OCI-LY1 (cell line): ENCODE measurements around the gene C2CD2L.

Source experiments
- H2AFZ ChIP-seq: fragments of 200-600 bp; sonication (generic), shearing (Covaris generic); 2 replicates; pipeline ENCODE4 v1.6.0; 2014; ENCODE audit warnings: antibody characterized with exemption, mild to moderate bottlenecking, low read length
- H3F3A ChIP-seq: fragments of 200-600 bp; sonication (generic), shearing (Covaris generic); 2 replicates; pipeline ENCODE4 v1.6.0; 2014; ENCODE audit warnings: mild to moderate bottlenecking, antibody characterized with exemption, low read length, moderate library complexity; ENCODE audit not compliant: insufficient read depth
- H3K27ac ChIP-seq: fragments of 200-600 bp; sonication (generic); 2 replicates; pipeline ENCODE4 v1.5.1; 2014; ENCODE audit warnings: low read length, mixed run types, mild to moderate bottlenecking, low read depth; ENCODE audit not compliant: poor library complexity, severe bottlenecking
- H3K27me3 ChIP-seq: fragments of 200-600 bp; sonication (generic); 2 replicates; pipeline ENCODE4 v1.6.0; 2014; ENCODE audit warnings: antibody characterized with exemption, mild to moderate bottlenecking, low read length, moderate library complexity; ENCODE audit not compliant: insufficient read depth
- H3K36me3 ChIP-seq: fragments of 200-600 bp; sonication (generic); 2 replicates; pipeline ENCODE4 v1.6.1; 2014; ENCODE audit warnings: mild to moderate bottlenecking, antibody characterized with exemption, low read length, moderate library complexity, mixed read lengths; ENCODE audit not compliant: insufficient read depth
- H3K4me1 ChIP-seq: fragments of 200-600 bp; sonication (generic); 2 replicates; pipeline ENCODE4 v1.5.1; 2014; ENCODE audit warnings: mild to moderate bottlenecking, low read length, moderate library complexity; ENCODE audit not compliant: insufficient read depth, severe bottlenecking
- H3K4me2 ChIP-seq: fragments of 200-600 bp; sonication (generic), shearing (Covaris generic); 2 replicates; pipeline ENCODE4 v1.6.1; 2014; ENCODE audit warnings: low read length
- H3K4me3 ChIP-seq: fragments of 200-600 bp; sonication (generic); 2 replicates; pipeline ENCODE4 v1.5.1; 2014; ENCODE audit warnings: low read length, low read depth, mild to moderate bottlenecking, mixed read lengths; ENCODE audit not compliant: poor library complexity, severe bottlenecking
- H3K79me2 ChIP-seq: fragments of 200-600 bp; shearing (Covaris generic); 2 replicates; pipeline ENCODE4 v1.6.1; 2016; ENCODE audit warnings: mixed run types, low read length, mixed read lengths; ENCODE audit not compliant: insufficient read depth
- H3K9ac ChIP-seq: fragments of 200-600 bp; sonication (generic), shearing (Covaris generic); 2 replicates; pipeline ENCODE4 v1.6.1; 2014; ENCODE audit warnings: mild to moderate bottlenecking, low read length, mixed read lengths
- H3K9me2 ChIP-seq: fragments of 200-600 bp; sonication (generic), shearing (Covaris generic); 2 replicates; pipeline ENCODE4 v1.6.1; 2014; ENCODE audit warnings: low read depth, mild to moderate bottlenecking, low read length, mixed read lengths
- H3K9me3 ChIP-seq: fragments of 200-600 bp; shearing (Covaris generic); 2 replicates; pipeline ENCODE4 v1.6.1; 2014; ENCODE audit warnings: low read length, mixed read lengths
- H4K20me1 ChIP-seq: fragments of 200-600 bp; sonication (generic), shearing (Covaris generic); 2 replicates; pipeline ENCODE4 v1.6.0; 2016; ENCODE audit warnings: mild to moderate bottlenecking, low read length; ENCODE audit not compliant: insufficient read depth
- EZH2 ChIP-seq: fragments of 200-600 bp; sonication (generic), shearing (Covaris generic); IDR thresholded peaks from 2 replicates; pipeline ENCODE4 v1.8.0; 2017; ENCODE audit warnings: borderline replicate concordance, mixed run types, mild to moderate bottlenecking, antibody characterized with exemption, low read length, moderate library complexity, mixed read lengths
- TF ChIP-seq, protein P1 (sequence below): fragments of 200-600 bp; sonication (generic), shearing (Covaris generic); IDR thresholded peaks from 2 replicates; pipeline ENCODE4 v1.5.1; 2017; ENCODE audit warnings: mild to moderate bottlenecking, antibody characterized with exemption, low read length, moderate library complexity, mixed read lengths

Gene C2CD2L

GRCh38 chr11:119152604-119153003 lies 45.5 kb downstream of the C2CD2L start:
- H4K20me1 ChIP-seq = no peaks in the 10 kb centered on the region
- no peaks in the 10 kb centered on the region for H3K9me2 ChIP-seq
- no peak overlapping the region for H3K9ac ChIP-seq
- peaks cover 13% of the 10 kb centered on the region for H3K4me1 ChIP-seq
- no peaks in the 10 kb centered on the region for H3K36me3 ChIP-seq
- H3K4me3 ChIP-seq = no peak overlapping the region
- H2AFZ ChIP-seq = no peak overlapping the region
- H3K27ac ChIP-seq = no peak overlapping the region
- no peaks in the 10 kb centered on the region for H3K79me2 ChIP-seq
- no peak for TF ChIP-seq EZH2
- TF ChIP-seq, protein P1, sequence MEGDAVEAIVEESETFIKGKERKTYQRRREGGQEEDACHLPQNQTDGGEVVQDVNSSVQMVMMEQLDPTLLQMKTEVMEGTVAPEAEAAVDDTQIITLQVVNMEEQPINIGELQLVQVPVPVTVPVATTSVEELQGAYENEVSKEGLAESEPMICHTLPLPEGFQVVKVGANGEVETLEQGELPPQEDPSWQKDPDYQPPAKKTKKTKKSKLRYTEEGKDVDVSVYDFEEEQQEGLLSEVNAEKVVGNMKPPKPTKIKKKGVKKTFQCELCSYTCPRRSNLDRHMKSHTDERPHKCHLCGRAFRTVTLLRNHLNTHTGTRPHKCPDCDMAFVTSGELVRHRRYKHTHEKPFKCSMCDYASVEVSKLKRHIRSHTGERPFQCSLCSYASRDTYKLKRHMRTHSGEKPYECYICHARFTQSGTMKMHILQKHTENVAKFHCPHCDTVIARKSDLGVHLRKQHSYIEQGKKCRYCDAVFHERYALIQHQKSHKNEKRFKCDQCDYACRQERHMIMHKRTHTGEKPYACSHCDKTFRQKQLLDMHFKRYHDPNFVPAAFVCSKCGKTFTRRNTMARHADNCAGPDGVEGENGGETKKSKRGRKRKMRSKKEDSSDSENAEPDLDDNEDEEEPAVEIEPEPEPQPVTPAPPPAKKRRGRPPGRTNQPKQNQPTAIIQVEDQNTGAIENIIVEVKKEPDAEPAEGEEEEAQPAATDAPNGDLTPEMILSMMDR = no peak
- H3K9me3 ChIP-seq = no peaks in the 10 kb centered on the region
- H3K27me3 ChIP-seq = peaks cover 10% of the 10 kb centered on the region; the same call in 1 of the 2 replicates
- no peaks in the 10 kb centered on the region for H3F3A ChIP-seq
- no peak overlapping the region for H3K4me2 ChIP-seq

DNA sequence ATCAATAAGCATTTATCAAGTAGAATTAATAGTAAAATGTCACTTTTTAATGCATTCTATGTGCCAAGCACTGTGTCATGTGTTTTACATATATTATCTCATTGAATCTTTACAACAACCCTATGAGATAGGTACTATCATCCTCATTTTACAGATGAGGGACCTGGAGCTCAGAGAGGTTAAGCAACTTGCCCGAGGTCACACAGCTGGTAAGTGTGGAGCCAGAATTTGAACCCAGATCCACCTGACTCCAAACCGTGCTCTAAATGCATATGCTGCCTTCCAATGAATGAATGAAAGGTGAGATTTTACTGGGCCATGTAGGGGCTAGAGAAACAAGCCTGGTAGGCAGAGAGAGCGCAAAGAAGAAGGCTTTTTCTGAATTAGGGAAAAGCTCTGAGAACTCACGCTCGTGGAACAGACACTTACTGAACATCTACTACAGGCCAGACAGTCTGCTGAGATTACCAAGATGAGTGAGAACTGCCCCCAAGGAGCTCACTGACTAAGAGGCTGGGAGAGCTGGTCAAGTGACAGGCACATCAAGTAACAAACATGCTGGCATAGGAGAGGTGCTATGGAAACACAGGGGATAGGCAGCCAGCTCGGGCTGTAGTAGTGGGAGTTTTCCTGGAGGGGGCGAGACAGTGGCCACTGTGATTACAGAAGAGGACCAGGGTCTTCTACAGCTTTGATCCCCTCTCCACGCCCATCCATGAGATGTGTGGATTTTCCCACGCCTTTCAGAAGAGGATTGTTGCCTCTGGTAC lies 46.1 kb downstream of the C2CD2L start:
- H3K9me3 ChIP-seq = no peaks in the 10 kb centered on the region
- no peaks in the 10 kb centered on the region for H3F3A ChIP-seq
- no peak overlapping the region for H3K9ac ChIP-seq
- peaks cover 11% of the 10 kb centered on the region for H3K4me1 ChIP-seq
- H3K4me2 ChIP-seq = no peak overlapping the region
- peaks cover 10% of the 10 kb centered on the region; the same call in 1 of the 2 replicates for H3K27me3 ChIP-seq
- H4K20me1 ChIP-seq = no peaks in the 10 kb centered on the region
- no peak overlapping the region for H2AFZ ChIP-seq
- TF ChIP-seq EZH2 = no peak
- TF ChIP-seq, protein P1 = no peak
- H3K36me3 ChIP-seq = no peaks in the 10 kb centered on the region
- H3K9me2 ChIP-seq = no peaks in the 10 kb centered on the region
- H3K4me3 ChIP-seq = no peak overlapping the region
- H3K27ac ChIP-seq = no peak overlapping the region
- no peaks in the 10 kb centered on the region for H3K79me2 ChIP-seq

DNA sequence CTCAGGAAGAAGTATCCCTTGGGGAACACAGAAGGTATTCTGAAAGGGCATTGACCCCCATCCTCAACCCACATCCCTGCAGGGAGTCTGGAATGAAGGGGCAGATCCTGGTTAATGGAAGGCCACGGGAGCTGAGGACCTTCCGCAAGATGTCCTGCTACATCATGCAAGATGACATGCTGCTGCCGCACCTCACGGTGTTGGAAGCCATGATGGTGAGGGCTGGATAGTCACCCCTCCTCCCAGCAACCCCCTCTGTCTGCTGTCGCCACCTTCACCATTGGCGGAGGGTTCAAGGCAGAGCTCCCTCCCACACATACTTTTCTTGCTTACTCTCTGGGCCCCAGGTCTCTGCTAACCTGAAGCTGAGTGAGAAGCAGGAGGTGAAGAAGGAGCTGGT lies 47.0 kb downstream of the C2CD2L start:
- Histone ChIP-seq H3K4me3 (no peak overlapping the region), H3K9me2 (no peaks in the 10 kb centered on the region), H3K27me3 (peaks cover 10% of the 10 kb centered on the region; the same call in 1 of the 2 replicates), H3K79me2 (no peaks in the 10 kb centered on the region), H4K20me1 (no peaks in the 10 kb centered on the region), H3K4me2 (no peak overlapping the region), H3K4me1 (peaks cover 5% of the 10 kb centered on the region), H3K9me3 (no peaks in the 10 kb centered on the region), H2AFZ (no peak overlapping the region), H3K36me3 (no peaks in the 10 kb centered on the region), H3F3A (no peaks in the 10 kb centered on the region), H3K9ac (no peak overlapping the region), H3K27ac (no peak overlapping the region)
- TF ChIP-seq, protein P1 = no peak
